HepG2 (cell line): ENCODE results near the gene ZNF428. TPM values are rescaled to one million over a fixed set of nuclear protein-coding genes. Genes with fewer than 3 reads are reported as not detected.

Experiments
- DPF2 ChIP-seq: sonication (generic); formaldehyde crosslinking; IDR thresholded peaks from 2 replicates; pipeline ENCODE4 v1.4.0; 2020; ENCODE audit warnings: mild to moderate bottlenecking, low read depth, missing genetic modification reagents, borderline replicate concordance
- HOXA7 ChIP-seq: sonication (generic); formaldehyde crosslinking; IDR thresholded peaks from 2 replicates; pipeline ENCODE4 v1.8.1; 2022; ENCODE audit warnings: mild to moderate bottlenecking, missing genetic modification reagents, moderate library complexity
- KDM3A ChIP-seq: IDR thresholded peaks from 2 replicates; pipeline ENCODE4 v1.6.1; 2018; ENCODE audit warnings: low read depth, missing compliant biosample characterization
- MAF1 ChIP-seq: sonication (generic); formaldehyde crosslinking; IDR thresholded peaks from 2 replicates; pipeline ENCODE4 v1.5.0; 2020; ENCODE audit warnings: missing genetic modification reagents, borderline replicate concordance
- MYNN ChIP-seq: sonication (generic); formaldehyde crosslinking; IDR thresholded peaks from 2 replicates; pipeline ENCODE4 v1.4.0; 2020; ENCODE audit warnings: mild to moderate bottlenecking, low read depth, missing genetic modification reagents
- NONO ChIP-seq, 2 experiments: fragments of 450-650 bp in 1 of 2; sonication (generic) in 1 of 2; formaldehyde crosslinking in 1 of 2; IDR thresholded peaks in 1 of 2; conservative IDR thresholded peaks in 1 of 2; 2 replicates each; pipeline versions ENCODE4 v1.6.1 to v1.8.0; 2017 to 2022; ENCODE audit warnings: mild to moderate bottlenecking in 1 of 2, missing genetic modification reagents in 1 of 2, moderate library complexity in 1 of 2
- PAWR ChIP-seq: sonication (generic); formaldehyde crosslinking; IDR thresholded peaks from 2 replicates; pipeline ENCODE4 v1.4.0; 2020; ENCODE audit warnings: missing genetic modification reagents, mild to moderate bottlenecking, borderline replicate concordance
- ZNF326 ChIP-seq: sonication (generic); formaldehyde crosslinking; IDR thresholded peaks from 2 replicates; pipeline ENCODE4 v1.4.0; 2020; ENCODE audit warnings: missing genetic modification reagents, borderline replicate concordance
- ZNF776 ChIP-seq: sonication (generic); formaldehyde crosslinking; IDR thresholded peaks from 2 replicates; pipeline ENCODE4 v1.4.0; 2020; ENCODE audit warnings: mild to moderate bottlenecking, missing genetic modification reagents
- ZNF816 ChIP-seq: sonication (generic); formaldehyde crosslinking; IDR thresholded peaks from 2 replicates; pipeline ENCODE4 v1.8.0; 2022; ENCODE audit warnings: missing genetic modification reagents, mild to moderate bottlenecking, borderline replicate concordance
- polyA plus RNA-seq, 8 experiments: library from polyadenylated mRNA; depleted of rRNA in 3 of 8; stranded (reverse) in 7 of 8; unstranded in 1 of 8; fragments of >200 nt; fragmentation: Illumina TruSeq in 4 of 8; extraction: Trizol in 4 of 8; gene quantifications; 2 replicates each; pipeline versions ENCODE4 v1.2.1 to v1.2.3, GENCODE V29; 2011 to 2016; ENCODE audit warnings: low read depth in 4 of 8, missing spikeins in 1 of 8, mixed read lengths in 1 of 8; ENCODE audit not compliant: insufficient read depth in 1 of 8
- total RNA-seq, 5 experiments: library from RNA; depleted of rRNA; stranded (reverse); fragments of >200 nt; fragmentation: Illumina TruSeq; extraction: Trizol; gene quantifications; 2 replicates each; pipeline ENCODE4 v1.2.3, GENCODE V29; 2016; ENCODE audit warnings: low read depth in 1 of 5
- TF ChIP-seq, protein P1 (sequence below): sonication (generic); formaldehyde crosslinking; IDR thresholded peaks from 2 replicates; pipeline ENCODE4 v1.4.0; 2020; ENCODE audit warnings: missing genetic modification reagents
- TF ChIP-seq, protein P2 (sequence below): sonication (generic); formaldehyde crosslinking; IDR thresholded peaks from 2 replicates; pipeline ENCODE4 v1.4.0; 2020; ENCODE audit warnings: missing genetic modification reagents
- TF ChIP-seq, protein P3 (sequence below): sonication (generic); formaldehyde crosslinking; IDR thresholded peaks from 2 replicates; pipeline ENCODE4 v1.5.1; 2020; ENCODE audit warnings: missing genetic modification reagents, mild to moderate bottlenecking, borderline replicate concordance
- TF ChIP-seq, protein P4 (sequence below), 2 experiments: sonication (generic) in 1 of 2; formaldehyde crosslinking in 1 of 2; IDR thresholded peaks; 2 replicates each; pipeline versions ENCODE4 v1.5.1 to v1.6.1; 2011 to 2020; ENCODE audit warnings: borderline replicate concordance in 1 of 2, low read depth in 1 of 2, low read length in 1 of 2, mild to moderate bottlenecking in 1 of 2, missing genetic modification reagents in 1 of 2, moderate library complexity in 1 of 2
- TF ChIP-seq, protein P5 (sequence below): sonication (generic); formaldehyde crosslinking; IDR thresholded peaks from 2 replicates; pipeline ENCODE4 v1.9.0; 2021; ENCODE audit warnings: missing genetic modification reagents, borderline replicate concordance

Gene ZNF428
- total and polyA plus RNA-seq, 2 of the 13 experiments (the other 11 are each of a cell fraction or from before 2014, with no cell fraction given): 10.4 to 26.9 TPM

DNA sequence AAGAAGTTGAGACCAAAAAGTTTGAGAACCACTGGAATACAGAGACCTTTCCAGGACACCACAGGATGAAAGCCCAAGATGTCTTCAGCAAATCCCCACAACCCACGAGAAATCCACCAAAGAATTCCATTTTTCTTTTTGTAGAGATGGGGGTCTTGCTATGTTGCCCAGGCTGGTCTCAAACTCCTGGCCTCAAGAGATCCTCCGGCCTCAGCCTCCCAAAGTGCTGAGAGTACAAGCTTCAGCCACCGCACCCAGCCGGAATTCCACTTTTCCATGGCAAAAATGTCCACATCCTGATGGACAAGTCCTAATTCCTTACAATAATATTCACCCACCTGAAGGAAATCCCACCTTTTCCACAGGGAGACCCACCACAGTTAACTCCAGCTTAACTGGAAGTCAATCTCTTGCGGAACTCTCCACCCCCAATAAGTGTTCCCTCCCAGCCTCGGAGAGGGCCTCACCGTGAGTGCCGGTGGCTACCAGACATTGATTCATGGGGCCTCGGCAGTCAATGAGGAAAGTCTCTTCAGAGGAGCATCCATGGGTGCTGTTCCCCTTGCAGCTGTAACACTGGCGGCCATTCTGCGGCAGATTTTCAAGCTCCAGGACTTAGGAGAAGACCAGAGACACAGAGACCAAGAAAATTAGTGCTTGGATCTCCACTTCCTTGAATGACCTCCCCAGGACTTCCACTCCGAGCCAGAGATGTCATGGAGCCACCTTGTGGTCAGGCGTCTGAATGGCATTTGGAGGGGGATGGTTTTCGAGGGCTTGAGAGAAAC lies 32.5 kb upstream of the ZNF428 start (continued):
- TF ChIP-seq, protein P1, sequence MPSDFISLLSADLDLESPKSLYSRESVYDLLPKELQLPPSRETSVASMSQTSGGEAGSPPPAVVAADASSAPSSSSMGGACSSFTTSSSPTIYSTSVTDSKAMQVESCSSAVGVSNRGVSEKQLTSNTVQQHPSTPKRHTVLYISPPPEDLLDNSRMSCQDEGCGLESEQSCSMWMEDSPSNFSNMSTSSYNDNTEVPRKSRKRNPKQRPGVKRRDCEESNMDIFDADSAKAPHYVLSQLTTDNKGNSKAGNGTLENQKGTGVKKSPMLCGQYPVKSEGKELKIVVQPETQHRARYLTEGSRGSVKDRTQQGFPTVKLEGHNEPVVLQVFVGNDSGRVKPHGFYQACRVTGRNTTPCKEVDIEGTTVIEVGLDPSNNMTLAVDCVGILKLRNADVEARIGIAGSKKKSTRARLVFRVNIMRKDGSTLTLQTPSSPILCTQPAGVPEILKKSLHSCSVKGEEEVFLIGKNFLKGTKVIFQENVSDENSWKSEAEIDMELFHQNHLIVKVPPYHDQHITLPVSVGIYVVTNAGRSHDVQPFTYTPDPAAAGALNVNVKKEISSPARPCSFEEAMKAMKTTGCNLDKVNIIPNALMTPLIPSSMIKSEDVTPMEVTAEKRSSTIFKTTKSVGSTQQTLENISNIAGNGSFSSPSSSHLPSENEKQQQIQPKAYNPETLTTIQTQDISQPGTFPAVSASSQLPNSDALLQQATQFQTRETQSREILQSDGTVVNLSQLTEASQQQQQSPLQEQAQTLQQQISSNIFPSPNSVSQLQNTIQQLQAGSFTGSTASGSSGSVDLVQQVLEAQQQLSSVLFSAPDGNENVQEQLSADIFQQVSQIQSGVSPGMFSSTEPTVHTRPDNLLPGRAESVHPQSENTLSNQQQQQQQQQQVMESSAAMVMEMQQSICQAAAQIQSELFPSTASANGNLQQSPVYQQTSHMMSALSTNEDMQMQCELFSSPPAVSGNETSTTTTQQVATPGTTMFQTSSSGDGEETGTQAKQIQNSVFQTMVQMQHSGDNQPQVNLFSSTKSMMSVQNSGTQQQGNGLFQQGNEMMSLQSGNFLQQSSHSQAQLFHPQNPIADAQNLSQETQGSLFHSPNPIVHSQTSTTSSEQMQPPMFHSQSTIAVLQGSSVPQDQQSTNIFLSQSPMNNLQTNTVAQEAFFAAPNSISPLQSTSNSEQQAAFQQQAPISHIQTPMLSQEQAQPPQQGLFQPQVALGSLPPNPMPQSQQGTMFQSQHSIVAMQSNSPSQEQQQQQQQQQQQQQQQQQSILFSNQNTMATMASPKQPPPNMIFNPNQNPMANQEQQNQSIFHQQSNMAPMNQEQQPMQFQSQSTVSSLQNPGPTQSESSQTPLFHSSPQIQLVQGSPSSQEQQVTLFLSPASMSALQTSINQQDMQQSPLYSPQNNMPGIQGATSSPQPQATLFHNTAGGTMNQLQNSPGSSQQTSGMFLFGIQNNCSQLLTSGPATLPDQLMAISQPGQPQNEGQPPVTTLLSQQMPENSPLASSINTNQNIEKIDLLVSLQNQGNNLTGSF (CRISPR knock-in tag): no peak
- TF ChIP-seq, protein P2, sequence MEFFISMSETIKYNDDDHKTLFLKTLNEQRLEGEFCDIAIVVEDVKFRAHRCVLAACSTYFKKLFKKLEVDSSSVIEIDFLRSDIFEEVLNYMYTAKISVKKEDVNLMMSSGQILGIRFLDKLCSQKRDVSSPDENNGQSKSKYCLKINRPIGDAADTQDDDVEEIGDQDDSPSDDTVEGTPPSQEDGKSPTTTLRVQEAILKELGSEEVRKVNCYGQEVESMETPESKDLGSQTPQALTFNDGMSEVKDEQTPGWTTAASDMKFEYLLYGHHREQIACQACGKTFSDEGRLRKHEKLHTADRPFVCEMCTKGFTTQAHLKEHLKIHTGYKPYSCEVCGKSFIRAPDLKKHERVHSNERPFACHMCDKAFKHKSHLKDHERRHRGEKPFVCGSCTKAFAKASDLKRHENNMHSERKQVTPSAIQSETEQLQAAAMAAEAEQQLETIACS: no peak
- TF ChIP-seq DPF2 (CRISPR knock-in tag) (no peak), ZNF816 (CRISPR knock-in tag) (no peak), ZNF776 (no peak), HOXA7 (CRISPR knock-in tag) (no peak), PAWR (no peak), ZNF326 (CRISPR knock-in tag) (no peak), MYNN (CRISPR knock-in tag) (no peak), MAF1 (no peak), NONO (IDR thresholded peaks at IDR 0.05) (no peak), NONO (CRISPR knock-in tag; conservative IDR thresholded peaks at IDR 0.05) (no peak), KDM3A (no peak)
- TF ChIP-seq, protein P3, sequence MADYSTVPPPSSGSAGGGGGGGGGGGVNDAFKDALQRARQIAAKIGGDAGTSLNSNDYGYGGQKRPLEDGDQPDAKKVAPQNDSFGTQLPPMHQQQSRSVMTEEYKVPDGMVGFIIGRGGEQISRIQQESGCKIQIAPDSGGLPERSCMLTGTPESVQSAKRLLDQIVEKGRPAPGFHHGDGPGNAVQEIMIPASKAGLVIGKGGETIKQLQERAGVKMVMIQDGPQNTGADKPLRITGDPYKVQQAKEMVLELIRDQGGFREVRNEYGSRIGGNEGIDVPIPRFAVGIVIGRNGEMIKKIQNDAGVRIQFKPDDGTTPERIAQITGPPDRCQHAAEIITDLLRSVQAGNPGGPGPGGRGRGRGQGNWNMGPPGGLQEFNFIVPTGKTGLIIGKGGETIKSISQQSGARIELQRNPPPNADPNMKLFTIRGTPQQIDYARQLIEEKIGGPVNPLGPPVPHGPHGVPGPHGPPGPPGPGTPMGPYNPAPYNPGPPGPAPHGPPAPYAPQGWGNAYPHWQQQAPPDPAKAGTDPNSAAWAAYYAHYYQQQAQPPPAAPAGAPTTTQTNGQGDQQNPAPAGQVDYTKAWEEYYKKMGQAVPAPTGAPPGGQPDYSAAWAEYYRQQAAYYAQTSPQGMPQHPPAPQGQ (CRISPR knock-in tag): no peak
- TF ChIP-seq, protein P4, sequence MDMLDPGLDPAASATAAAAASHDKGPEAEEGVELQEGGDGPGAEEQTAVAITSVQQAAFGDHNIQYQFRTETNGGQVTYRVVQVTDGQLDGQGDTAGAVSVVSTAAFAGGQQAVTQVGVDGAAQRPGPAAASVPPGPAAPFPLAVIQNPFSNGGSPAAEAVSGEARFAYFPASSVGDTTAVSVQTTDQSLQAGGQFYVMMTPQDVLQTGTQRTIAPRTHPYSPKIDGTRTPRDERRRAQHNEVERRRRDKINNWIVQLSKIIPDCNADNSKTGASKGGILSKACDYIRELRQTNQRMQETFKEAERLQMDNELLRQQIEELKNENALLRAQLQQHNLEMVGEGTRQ (IDR thresholded peaks at IDR 0.05; ENCODE audit: low read depth, low read length): no peak
- TF ChIP-seq, protein P4 (CRISPR knock-in tag; IDR thresholded peaks at IDR 0.05; ENCODE audit: borderline replicate concordance): no peak
- TF ChIP-seq, protein P5, sequence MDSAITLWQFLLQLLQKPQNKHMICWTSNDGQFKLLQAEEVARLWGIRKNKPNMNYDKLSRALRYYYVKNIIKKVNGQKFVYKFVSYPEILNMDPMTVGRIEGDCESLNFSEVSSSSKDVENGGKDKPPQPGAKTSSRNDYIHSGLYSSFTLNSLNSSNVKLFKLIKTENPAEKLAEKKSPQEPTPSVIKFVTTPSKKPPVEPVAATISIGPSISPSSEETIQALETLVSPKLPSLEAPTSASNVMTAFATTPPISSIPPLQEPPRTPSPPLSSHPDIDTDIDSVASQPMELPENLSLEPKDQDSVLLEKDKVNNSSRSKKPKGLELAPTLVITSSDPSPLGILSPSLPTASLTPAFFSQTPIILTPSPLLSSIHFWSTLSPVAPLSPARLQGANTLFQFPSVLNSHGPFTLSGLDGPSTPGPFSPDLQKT: no peak
